ENCODE results near the gene CLPTM1.
"Not testable (repeated sequence)": the region's sequence is repeated elsewhere in the genome, so short reads cannot be mapped to it uniquely, and the experiment has no call there.

The CLPTM1 gene

DNA sequence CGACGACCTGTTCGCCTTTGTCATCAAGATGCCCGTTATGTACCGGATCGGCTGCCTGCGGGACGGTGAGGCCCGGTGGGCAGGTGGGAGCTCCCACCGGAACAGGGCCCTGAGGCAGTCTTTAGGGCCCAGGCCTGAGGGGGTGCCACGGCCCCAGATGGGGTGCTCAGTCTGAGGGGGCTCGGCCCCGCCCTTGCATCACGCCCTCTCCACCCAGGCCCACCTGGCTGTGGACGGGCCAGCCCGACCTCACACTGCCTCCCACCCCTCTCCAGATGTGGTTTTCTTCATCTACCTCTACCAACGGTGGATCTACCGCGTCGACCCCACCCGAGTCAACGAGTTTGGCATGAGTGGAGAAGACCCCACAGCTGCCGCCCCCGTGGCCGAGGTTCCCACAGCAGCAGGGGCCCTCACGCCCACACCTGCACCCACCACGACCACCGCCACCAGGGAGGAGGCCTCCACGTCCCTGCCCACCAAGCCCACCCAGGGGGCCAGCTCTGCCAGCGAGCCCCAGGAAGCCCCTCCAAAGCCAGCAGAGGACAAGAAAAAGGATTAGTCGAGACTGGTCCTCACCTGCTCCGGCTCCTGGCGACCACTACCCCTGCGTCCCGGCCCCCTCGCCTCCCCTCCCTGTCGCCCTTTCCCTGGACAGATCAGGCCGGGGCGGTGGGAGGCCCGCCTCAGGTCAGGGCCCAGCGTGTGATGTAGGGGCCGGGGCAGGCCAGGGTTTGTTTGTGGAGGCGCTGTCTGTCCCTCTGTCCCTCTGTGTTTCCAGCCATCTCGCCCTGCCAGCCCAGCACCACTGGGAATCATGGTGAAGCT, 37.4 kb downstream of the CLPTM1 start:
- Histone ChIP-seq H3K79me2 (ENCODE audit: control insufficient read depth, insufficient read depth, low read length) (no peaks in the 10 kb centered on the region), H3K4me3 (ENCODE audit: low read length) (no peak overlapping the region), H2AK5ac (ENCODE audit: low read length) (no peak overlapping the region), H3K9ac (ENCODE audit: low read length) (no peak overlapping the region), H4K5ac (ENCODE audit: low read length) (no peak overlapping the region), H3K18ac (ENCODE audit: low read length) (no peak overlapping the region), H2BK15ac (replicated peaks; ENCODE audit: low read depth) (no peak overlapping the region), H3K27me3 (ENCODE audit: insufficient read depth, low read length, poor library complexity) (no peaks in the 10 kb centered on the region), H2BK5ac (ENCODE audit: low read length) (no peak overlapping the region), H3K4me2 (ENCODE audit: low read length) (no peak overlapping the region), H4K8ac (ENCODE audit: low read depth, low read length) (no peak overlapping the region), H3K79me1 (ENCODE audit: low read length) (no peaks in the 10 kb centered on the region), H3K23ac (ENCODE audit: low read length) (no peak overlapping the region), H3K56ac (ENCODE audit: low read length) (no peak overlapping the region), H3K36me3 (ENCODE audit: control insufficient read depth, insufficient read depth, low read length) (no peaks in the 10 kb centered on the region), H3K27ac (ENCODE audit: low read depth, low read length) (no peak overlapping the region), H3K4ac (ENCODE audit: low read depth, low read length) (no peak overlapping the region), H2BK120ac (ENCODE audit: low read depth, low read length) (no peak overlapping the region), H3K4me1 (ENCODE audit: control insufficient read depth, low read depth, low read length) (no peaks in the 10 kb centered on the region)
- DNase-seq: no peak
- WGBS (ENCODE audit: extremely low coverage, insufficient coverage, low lambda C conversion rate): no CpG with 5 or more reads among the region's 44 CpGs

DNA sequence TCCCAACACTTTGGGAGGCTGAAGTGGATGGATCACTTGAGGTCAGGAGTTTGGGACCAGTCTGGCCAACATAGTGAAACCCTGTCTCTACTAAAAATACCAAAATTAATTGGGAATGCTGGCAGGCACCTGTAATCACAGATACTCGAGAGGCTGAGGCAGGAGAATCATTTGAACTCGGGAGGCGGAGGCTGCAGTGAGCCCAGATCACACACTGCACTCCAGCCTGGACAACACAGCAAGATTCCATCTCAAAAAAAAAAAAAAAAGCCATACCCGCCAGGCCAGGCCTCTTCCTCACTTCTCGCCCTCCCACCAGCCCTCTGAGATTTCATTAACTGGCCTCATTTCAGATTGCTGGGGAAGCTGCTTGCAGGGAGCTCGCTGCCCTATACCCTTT, 38.3 kb downstream of the CLPTM1 start:
- no peak overlapping the region for H3K9ac ChIP-seq (ENCODE audit: low read length)
- no peak overlapping the region for H3K23ac ChIP-seq (ENCODE audit: low read length)
- whole genome bisulfite sequencing (ENCODE audit: extremely low coverage, insufficient coverage, low lambda C conversion rate): no CpG with 5 or more reads among the region's 6 CpGs
- H3K4ac ChIP-seq (ENCODE audit: low read depth, low read length): no peak overlapping the region
- H4K8ac ChIP-seq (ENCODE audit: low read depth, low read length): no peak overlapping the region
- H2BK15ac ChIP-seq (replicated peaks; ENCODE audit: low read depth): no peak overlapping the region
- H3K4me1 ChIP-seq (ENCODE audit: control insufficient read depth, low read depth, low read length): no peaks in the 10 kb centered on the region
- no peak overlapping the region for H3K18ac ChIP-seq (ENCODE audit: low read length)
- H2BK120ac ChIP-seq (ENCODE audit: low read depth, low read length): no peak overlapping the region
- H3K27ac ChIP-seq (ENCODE audit: low read depth, low read length): no peak overlapping the region
- no peak overlapping the region for H2BK5ac ChIP-seq (ENCODE audit: low read length)
- H3K56ac ChIP-seq (ENCODE audit: low read length): no peak overlapping the region
- H3K79me1 ChIP-seq (ENCODE audit: low read length): no peaks in the 10 kb centered on the region
- H4K5ac ChIP-seq (ENCODE audit: low read length): no peak overlapping the region
- H2AK5ac ChIP-seq (ENCODE audit: low read length): no peak overlapping the region
- no peaks in the 10 kb centered on the region for H3K27me3 ChIP-seq (ENCODE audit: insufficient read depth, low read length, poor library complexity)
- H3K4me2 ChIP-seq (ENCODE audit: low read length): no peak overlapping the region
- no peaks in the 10 kb centered on the region for H3K79me2 ChIP-seq (ENCODE audit: control insufficient read depth, insufficient read depth, low read length)
- H3K36me3 ChIP-seq (ENCODE audit: control insufficient read depth, insufficient read depth, low read length): no peaks in the 10 kb centered on the region
- H3K4me3 ChIP-seq (ENCODE audit: low read length): no peak overlapping the region
- no peak for DNase-seq

DNA sequence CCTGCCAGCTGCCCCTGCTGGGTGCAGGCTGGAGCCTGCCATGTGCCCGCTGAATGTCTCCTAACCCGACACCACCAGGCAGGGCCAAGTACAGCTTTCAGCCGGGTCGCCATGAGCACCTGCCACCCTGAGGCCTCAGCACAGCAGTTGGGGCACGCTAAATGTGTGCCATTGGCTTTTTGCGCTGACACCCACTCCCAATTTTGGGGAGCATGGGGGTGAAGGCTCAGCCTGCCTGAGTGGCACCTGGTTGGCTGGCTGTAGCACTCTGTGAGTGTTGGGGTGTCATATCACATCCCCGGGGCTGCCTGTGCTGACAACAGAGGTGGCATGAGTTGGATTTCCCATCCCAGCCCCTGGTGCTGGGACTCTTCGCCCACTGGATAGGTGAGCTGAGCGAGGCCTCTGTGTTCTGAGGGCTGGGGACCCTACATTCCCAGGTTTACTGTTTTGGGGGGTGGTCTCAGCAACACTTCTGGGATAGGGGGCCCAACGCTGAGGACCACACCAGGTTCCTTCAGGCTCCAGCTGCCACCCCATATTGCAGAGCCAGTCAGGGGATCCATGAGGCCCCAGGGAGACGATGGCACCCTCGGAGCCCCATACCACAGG, 38.9 kb downstream of the CLPTM1 start:
- H2BK120ac ChIP-seq (ENCODE audit: low read depth, low read length): no peak overlapping the region
- no peak overlapping the region for H3K56ac ChIP-seq (ENCODE audit: low read length)
- no peak overlapping the region for H3K4me3 ChIP-seq (ENCODE audit: low read length)
- H3K79me2 ChIP-seq (ENCODE audit: control insufficient read depth, insufficient read depth, low read length): no peaks in the 10 kb centered on the region
- H3K79me1 ChIP-seq (ENCODE audit: low read length): no peaks in the 10 kb centered on the region
- H3K4me1 ChIP-seq (ENCODE audit: control insufficient read depth, low read depth, low read length): no peaks in the 10 kb centered on the region
- DNase-seq: no peak
- H4K5ac ChIP-seq (ENCODE audit: low read length): no peak overlapping the region
- H4K8ac ChIP-seq (ENCODE audit: low read depth, low read length): no peak overlapping the region
- no peak overlapping the region for H2BK5ac ChIP-seq (ENCODE audit: low read length)
- H3K27me3 ChIP-seq (ENCODE audit: insufficient read depth, low read length, poor library complexity): no peaks in the 10 kb centered on the region
- no peak overlapping the region for H3K27ac ChIP-seq (ENCODE audit: low read depth, low read length)
- H2AK5ac ChIP-seq (ENCODE audit: low read length): no peak overlapping the region
- WGBS (ENCODE audit: extremely low coverage, insufficient coverage, low lambda C conversion rate): no CpG with 5 or more reads among the region's 12 CpGs
- H3K18ac ChIP-seq (ENCODE audit: low read length): no peak overlapping the region
- H3K23ac ChIP-seq (ENCODE audit: low read length): no peak overlapping the region
- H3K9ac ChIP-seq (ENCODE audit: low read length): no peak overlapping the region
- H3K4me2 ChIP-seq (ENCODE audit: low read length): no peak overlapping the region
- H2BK15ac ChIP-seq (replicated peaks; ENCODE audit: low read depth): no peak overlapping the region
- no peak overlapping the region for H3K4ac ChIP-seq (ENCODE audit: low read depth, low read length)
- H3K36me3 ChIP-seq (ENCODE audit: control insufficient read depth, insufficient read depth, low read length): no peaks in the 10 kb centered on the region

DNA sequence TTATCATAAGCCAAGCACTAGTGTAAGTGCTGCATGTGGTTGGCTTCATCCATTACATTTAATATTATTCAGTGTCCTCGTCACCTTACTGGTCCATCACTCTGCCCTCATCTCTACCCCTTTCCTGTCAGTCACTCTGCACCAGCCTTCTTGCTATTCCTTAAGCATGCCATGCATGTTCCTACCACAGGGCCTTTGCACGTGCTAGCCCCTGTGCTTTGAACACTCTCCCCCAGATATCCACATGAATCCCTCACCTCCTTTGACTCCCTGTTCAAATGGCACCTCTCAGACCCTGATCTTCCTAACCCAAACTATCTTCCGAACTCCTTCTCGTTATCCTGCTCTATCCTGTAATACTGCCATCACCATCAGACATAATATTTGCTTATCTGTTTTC, 42.8 kb downstream of the CLPTM1 start:
- no peaks in the 10 kb centered on the region for H3K27me3 ChIP-seq (ENCODE audit: insufficient read depth, low read length, poor library complexity)
- no peak overlapping the region for H3K4me2 ChIP-seq (ENCODE audit: low read length)
- no peaks in the 10 kb centered on the region for H3K79me1 ChIP-seq (ENCODE audit: low read length)
- no peak overlapping the region for H3K4me3 ChIP-seq (ENCODE audit: low read length)
- no peaks in the 10 kb centered on the region for H3K4me1 ChIP-seq (ENCODE audit: control insufficient read depth, low read depth, low read length)
- no peak overlapping the region for H4K5ac ChIP-seq (ENCODE audit: low read length)
- H2BK120ac ChIP-seq (ENCODE audit: low read depth, low read length): no peak overlapping the region
- no peak overlapping the region for H2BK15ac ChIP-seq (replicated peaks; ENCODE audit: low read depth)
- H3K9ac ChIP-seq (ENCODE audit: low read length): no peak overlapping the region
- H2AK5ac ChIP-seq (ENCODE audit: low read length): no peak overlapping the region
- H3K79me2 ChIP-seq (ENCODE audit: control insufficient read depth, insufficient read depth, low read length): no peaks in the 10 kb centered on the region
- no peak for DNase-seq
- no CpG with 5 or more reads among the region's 4 CpGs for WGBS (ENCODE audit: extremely low coverage, insufficient coverage, low lambda C conversion rate)
- H3K4ac ChIP-seq (ENCODE audit: low read depth, low read length): no peak overlapping the region
- no peak overlapping the region for H3K18ac ChIP-seq (ENCODE audit: low read length)
- H4K8ac ChIP-seq (ENCODE audit: low read depth, low read length): no peak overlapping the region
- H3K56ac ChIP-seq (ENCODE audit: low read length): no peak overlapping the region
- H3K27ac ChIP-seq (ENCODE audit: low read depth, low read length): no peak overlapping the region
- H3K23ac ChIP-seq (ENCODE audit: low read length): no peak overlapping the region
- no peaks in the 10 kb centered on the region for H3K36me3 ChIP-seq (ENCODE audit: control insufficient read depth, insufficient read depth, low read length)
- no peak overlapping the region for H2BK5ac ChIP-seq (ENCODE audit: low read length)

DNA sequence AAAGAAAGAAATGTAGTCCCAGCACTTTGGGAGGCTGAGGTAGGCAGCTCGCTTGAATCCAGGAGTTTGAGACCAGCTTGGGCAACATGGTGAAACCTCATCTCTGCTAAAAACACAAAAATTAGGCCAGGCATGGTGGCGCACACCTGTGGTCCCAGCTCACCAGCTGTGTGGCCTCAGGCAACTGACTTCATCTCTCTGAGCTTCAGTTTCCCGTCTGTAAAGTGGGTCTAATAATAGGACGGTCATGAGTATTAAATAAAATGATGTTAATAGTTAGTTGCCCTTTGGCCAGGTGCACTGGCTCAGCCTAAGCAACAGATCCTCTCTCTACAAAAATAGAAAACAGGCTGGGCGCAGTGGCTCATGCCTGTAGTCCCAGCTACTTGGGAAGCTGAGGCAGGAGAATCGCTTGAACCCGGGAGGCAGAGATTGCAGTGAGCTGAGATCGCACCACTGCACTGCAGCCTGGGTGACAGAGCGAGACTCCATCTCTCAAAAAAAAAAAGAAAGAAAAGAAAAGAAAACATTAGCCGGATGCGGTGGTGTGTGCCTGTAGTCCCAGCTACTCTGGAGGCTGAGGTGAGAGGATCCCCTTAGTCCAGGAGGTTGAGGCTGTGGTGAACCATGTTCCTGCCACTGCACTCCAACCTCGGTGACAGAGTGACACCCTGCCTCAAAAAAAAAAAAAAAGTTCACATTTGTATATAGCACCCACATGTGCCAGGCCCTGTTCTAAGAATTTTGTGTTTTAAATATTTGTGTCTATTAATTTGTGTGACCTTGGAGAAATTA, 44.1 kb downstream of the CLPTM1 start:
- not testable (repeated sequence) for H3K4me1 ChIP-seq (ENCODE audit: control insufficient read depth, low read depth, low read length); H3K36me3 ChIP-seq (ENCODE audit: control insufficient read depth, insufficient read depth, low read length); H2BK5ac ChIP-seq (ENCODE audit: low read length); H3K23ac ChIP-seq (ENCODE audit: low read length); H3K18ac ChIP-seq (ENCODE audit: low read length); H3K4me2 ChIP-seq (ENCODE audit: low read length); H2BK15ac ChIP-seq (replicated peaks; ENCODE audit: low read depth); H3K79me2 ChIP-seq (ENCODE audit: control insufficient read depth, insufficient read depth, low read length); H3K56ac ChIP-seq (ENCODE audit: low read length); H3K9ac ChIP-seq (ENCODE audit: low read length); DNase-seq; H3K27ac ChIP-seq (ENCODE audit: low read depth, low read length); H3K27me3 ChIP-seq (ENCODE audit: insufficient read depth, low read length, poor library complexity); H3K4me3 ChIP-seq (ENCODE audit: low read length); H3K4ac ChIP-seq (ENCODE audit: low read depth, low read length); H3K79me1 ChIP-seq (ENCODE audit: low read length); H2BK120ac ChIP-seq (ENCODE audit: low read depth, low read length); H4K5ac ChIP-seq (ENCODE audit: low read length); H4K8ac ChIP-seq (ENCODE audit: low read depth, low read length); H2AK5ac ChIP-seq (ENCODE audit: low read length)
- no CpG with 5 or more reads among the region's 12 CpGs for WGBS (ENCODE audit: extremely low coverage, insufficient coverage, low lambda C conversion rate)

Data from mesendoderm (in vitro differentiated cells).